Measurements from ENCODE around the gene ATG7.

DNA sequence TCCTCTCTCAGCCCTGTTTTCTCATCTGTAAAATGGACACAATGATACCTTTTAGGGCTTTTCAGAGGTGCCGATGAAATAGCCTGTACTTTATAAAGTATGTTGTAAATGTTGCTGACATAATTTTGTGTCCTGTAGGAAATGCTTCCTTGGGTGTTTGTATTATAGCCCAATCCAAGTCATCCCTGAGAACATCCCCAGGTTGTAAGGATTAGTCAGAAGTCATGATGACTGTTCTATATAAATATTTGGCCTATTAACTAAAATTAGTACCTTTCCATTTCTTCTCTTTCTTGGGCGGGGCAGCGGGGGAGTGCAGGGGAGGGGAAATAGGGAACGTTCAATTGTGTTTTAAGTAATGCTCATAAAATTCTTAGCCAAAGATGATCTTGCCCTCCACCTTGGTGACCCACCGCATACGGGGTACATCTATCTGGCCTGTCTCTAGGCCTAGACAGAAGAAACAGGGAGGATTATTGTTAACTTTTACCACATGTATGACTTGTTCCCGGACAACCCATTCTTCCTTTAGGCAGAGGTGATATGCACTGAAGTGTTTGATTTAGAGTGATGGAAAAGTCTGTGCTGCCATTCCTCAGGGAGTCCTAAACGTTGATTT, 250.9 kb downstream of the ATG7 start:
- TF ChIP-seq YY1 (IDR thresholded peaks at IDR 0.05; ENCODE audit: low read depth, low read length) = no peak
- no peak for TF ChIP-seq POLR2A (IDR thresholded peaks at IDR 0.05; ENCODE audit: low read depth, low read length)
- no peak for TF ChIP-seq EZH2 (IDR thresholded peaks at IDR 0.05; ENCODE audit: borderline replicate concordance, control insufficient read depth, low read depth, low read length)
- TF ChIP-seq BHLHE40 (IDR thresholded peaks at IDR 0.05; ENCODE audit: borderline replicate concordance in 1 of 2, low read depth in 2 of 2, low read length in 1 of 2) = no peak
- TF ChIP-seq, protein P1, sequence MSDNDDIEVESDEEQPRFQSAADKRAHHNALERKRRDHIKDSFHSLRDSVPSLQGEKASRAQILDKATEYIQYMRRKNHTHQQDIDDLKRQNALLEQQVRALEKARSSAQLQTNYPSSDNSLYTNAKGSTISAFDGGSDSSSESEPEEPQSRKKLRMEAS (IDR thresholded peaks at IDR 0.05; ENCODE audit: low read depth, low read length) = no peak
- TF ChIP-seq, protein P2, sequence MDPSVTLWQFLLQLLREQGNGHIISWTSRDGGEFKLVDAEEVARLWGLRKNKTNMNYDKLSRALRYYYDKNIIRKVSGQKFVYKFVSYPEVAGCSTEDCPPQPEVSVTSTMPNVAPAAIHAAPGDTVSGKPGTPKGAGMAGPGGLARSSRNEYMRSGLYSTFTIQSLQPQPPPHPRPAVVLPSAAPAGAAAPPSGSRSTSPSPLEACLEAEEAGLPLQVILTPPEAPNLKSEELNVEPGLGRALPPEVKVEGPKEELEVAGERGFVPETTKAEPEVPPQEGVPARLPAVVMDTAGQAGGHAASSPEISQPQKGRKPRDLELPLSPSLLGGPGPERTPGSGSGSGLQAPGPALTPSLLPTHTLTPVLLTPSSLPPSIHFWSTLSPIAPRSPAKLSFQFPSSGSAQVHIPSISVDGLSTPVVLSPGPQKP (IDR thresholded peaks at IDR 0.05; ENCODE audit: low read depth, low read length) = no peak
- TF ChIP-seq SRF (IDR thresholded peaks at IDR 0.05; ENCODE audit: low read depth in 2 of 2, low read length in 2 of 2) = no peak
- TF ChIP-seq, protein P3, sequence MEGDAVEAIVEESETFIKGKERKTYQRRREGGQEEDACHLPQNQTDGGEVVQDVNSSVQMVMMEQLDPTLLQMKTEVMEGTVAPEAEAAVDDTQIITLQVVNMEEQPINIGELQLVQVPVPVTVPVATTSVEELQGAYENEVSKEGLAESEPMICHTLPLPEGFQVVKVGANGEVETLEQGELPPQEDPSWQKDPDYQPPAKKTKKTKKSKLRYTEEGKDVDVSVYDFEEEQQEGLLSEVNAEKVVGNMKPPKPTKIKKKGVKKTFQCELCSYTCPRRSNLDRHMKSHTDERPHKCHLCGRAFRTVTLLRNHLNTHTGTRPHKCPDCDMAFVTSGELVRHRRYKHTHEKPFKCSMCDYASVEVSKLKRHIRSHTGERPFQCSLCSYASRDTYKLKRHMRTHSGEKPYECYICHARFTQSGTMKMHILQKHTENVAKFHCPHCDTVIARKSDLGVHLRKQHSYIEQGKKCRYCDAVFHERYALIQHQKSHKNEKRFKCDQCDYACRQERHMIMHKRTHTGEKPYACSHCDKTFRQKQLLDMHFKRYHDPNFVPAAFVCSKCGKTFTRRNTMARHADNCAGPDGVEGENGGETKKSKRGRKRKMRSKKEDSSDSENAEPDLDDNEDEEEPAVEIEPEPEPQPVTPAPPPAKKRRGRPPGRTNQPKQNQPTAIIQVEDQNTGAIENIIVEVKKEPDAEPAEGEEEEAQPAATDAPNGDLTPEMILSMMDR (IDR thresholded peaks at IDR 0.05 in 2 of 3, conservative IDR thresholded peaks at IDR 0.05 in 1 of 3; ENCODE audit: control insufficient read depth in 2 of 3, extremely low read depth in 1 of 3, insufficient read depth in 1 of 3, low read depth in 3 of 3, low read length in 3 of 3) = no peak
